Ishikawa (cell line): ENCODE results near the gene TIMM44.

Experiments
- YY1 ChIP-seq: IDR thresholded peaks from 2 replicates; pipeline ENCODE4 v1.6.1; 2012; ENCODE audit warnings: low read depth
- TF ChIP-seq, protein P1 (sequence below): IDR thresholded peaks from 2 replicates; pipeline ENCODE4 v1.6.1; 2012

DNA sequence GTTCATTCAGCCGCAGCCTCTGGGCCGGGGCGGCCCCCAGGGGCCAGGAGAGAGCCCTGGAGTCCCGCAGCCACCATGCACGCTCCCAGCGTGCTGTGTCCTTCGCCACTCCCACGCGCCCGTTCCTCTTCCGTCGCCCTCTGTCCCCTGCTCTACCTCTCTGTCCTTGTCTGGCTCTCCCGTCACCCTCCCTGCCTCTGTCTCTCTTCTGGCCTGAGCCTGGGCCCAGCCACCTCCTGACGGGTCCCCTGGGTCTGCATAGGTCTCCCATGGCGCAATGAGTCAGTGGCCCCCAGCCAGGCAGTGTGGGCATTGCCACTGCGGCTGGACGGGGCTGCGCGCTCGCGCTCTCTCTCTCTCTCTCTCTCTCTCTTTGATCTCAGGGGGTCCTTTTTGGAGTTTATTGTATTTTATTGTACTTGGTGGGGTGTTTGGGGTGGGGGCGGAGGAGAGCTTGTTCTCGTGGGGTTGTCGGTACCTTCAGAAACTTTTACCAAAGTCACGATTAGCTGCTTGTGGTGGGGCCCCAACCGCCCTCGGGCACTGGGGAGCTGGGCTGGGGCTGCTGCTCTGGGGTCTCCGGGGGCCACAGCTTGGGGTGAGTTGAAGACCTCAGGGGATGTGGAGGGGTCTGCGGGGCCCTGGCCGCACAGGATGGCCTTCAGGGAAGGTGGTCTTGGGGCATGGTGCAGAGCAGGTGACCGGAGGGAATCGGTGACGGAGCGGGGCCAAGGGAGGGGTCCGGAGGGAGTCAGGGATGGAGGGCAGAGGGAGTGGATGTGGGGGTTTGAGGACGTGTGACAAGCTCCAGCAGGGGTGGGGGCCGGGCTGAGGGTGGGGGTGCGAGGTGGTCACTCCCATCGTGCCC is 30.5 kb downstream of the TIMM44 start:
- TF ChIP-seq, protein P1, sequence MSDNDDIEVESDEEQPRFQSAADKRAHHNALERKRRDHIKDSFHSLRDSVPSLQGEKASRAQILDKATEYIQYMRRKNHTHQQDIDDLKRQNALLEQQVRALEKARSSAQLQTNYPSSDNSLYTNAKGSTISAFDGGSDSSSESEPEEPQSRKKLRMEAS: no peak
- no peak for TF ChIP-seq YY1
